GM12892 (cell line): Measurements from ENCODE around the gene TMEM106C.

Source experiments
- DNase-seq: peaks from one replicate; pipeline ENCODE4 v3.0.0; 2011; ENCODE audit not compliant: insufficient read length
- FAIRE-seq: peaks from 2 replicates; lab custom pipeline; 2011; peaks lifted over from hg19 to GRCh38; lab: Jason Lieb, UNC
- POLR2A ChIP-seq: IDR thresholded peaks from 2 replicates; pipeline ENCODE4 v1.6.1; 2011; ENCODE audit warnings: low read depth, low read length, control low read depth
- POLR2AphosphoS5 ChIP-seq: IDR thresholded peaks from 2 replicates; pipeline ENCODE4 v1.6.1; 2011; ENCODE audit warnings: low read depth, low read length, control low read depth
- TAF1 ChIP-seq: IDR thresholded peaks from 2 replicates; pipeline ENCODE4 v1.6.1; 2011; ENCODE audit warnings: low read depth, mild to moderate bottlenecking, control low read depth, low read length, borderline replicate concordance

The TMEM106C gene

GRCh38 chr12:47941871-47942613 lies 21.4 kb upstream of the TMEM106C start:
- TF ChIP-seq POLR2AphosphoS5 (no peak), POLR2A (no peak), TAF1 (no peak)
- peak; percentile 58 for DNase-seq
- FAIRE-seq = peak; percentile 33

- DNase-seq (no peak), FAIRE-seq (no peak)
- TF ChIP-seq TAF1 = no peak
- TF ChIP-seq POLR2A = no peak
- no peak for TF ChIP-seq POLR2AphosphoS5
These were observed 20.7 kb upstream of the TMEM106C start for GRCh38 chr12:47942614-47943225.

GRCh38 chr12:47943623-47944340 lies 19.6 kb upstream of the TMEM106C start:
- TF ChIP-seq TAF1 = no peak
- TF ChIP-seq POLR2A = no peak
- no peak for TF ChIP-seq POLR2AphosphoS5
- no peak for DNase-seq
- no peak for FAIRE-seq

GRCh38 chr12:47944685-47945340 lies 18.6 kb upstream of the TMEM106C start:
- DNase-seq (no peak), FAIRE-seq (no peak)
- TF ChIP-seq POLR2A (no peak), TAF1 (no peak), POLR2AphosphoS5 (no peak)

GRCh38 chr12:47945341-47945728 lies 18.1 kb upstream of the TMEM106C start:
- DNase-seq = no peak
- no peak for TF ChIP-seq POLR2A
- TF ChIP-seq POLR2AphosphoS5 = no peak
- no peak for TF ChIP-seq TAF1
- FAIRE-seq = no peak

GRCh38 chr12:47946413-47947323 lies 16.7 kb upstream of the TMEM106C start:
- FAIRE-seq (no peak), DNase-seq (no peak)
- TF ChIP-seq POLR2AphosphoS5 (no peak), TAF1 (no peak), POLR2A (no peak)

GRCh38 chr12:47947341-47947740 lies 16.1 kb upstream of the TMEM106C start:
- FAIRE-seq = no peak
- no peak for DNase-seq
- TF ChIP-seq POLR2A = no peak
- no peak for TF ChIP-seq TAF1
- TF ChIP-seq POLR2AphosphoS5 = no peak

- TF ChIP-seq POLR2AphosphoS5 (no peak), POLR2A (no peak), TAF1 (no peak)
- DNase-seq (peak; percentile 76), FAIRE-seq (peak; percentile 30)
These were observed 13.7 kb upstream of the TMEM106C start for GRCh38 chr12:47949441-47950341.

- DNase-seq (no peak), FAIRE-seq (no peak)
These were observed 12.4 kb upstream of the TMEM106C start for GRCh38 chr12:47950856-47951468.

More at GRCh38 chr12:47950856-47951468, 12.4 kb upstream of the TMEM106C start:
- TF ChIP-seq TAF1 = no peak
- no peak for TF ChIP-seq POLR2A
- no peak for TF ChIP-seq POLR2AphosphoS5
